DOHH2 (cell line): ENCODE results near the gene PLAAT1.

Source experiments
- EZH2phosphoT487 ChIP-seq: fragments of 200-600 bp; sonication (generic); IDR thresholded peaks from 2 replicates; pipeline ENCODE4 v1.6.1; 2017; ENCODE audit warnings: borderline replicate concordance, mild to moderate bottlenecking, antibody characterized with exemption, low read length, moderate library complexity, mixed read lengths
- TF ChIP-seq, protein P1 (sequence below): fragments of 200-600 bp; sonication (generic); IDR thresholded peaks from one replicate; pipeline ENCODE4 v1.5.1; 2014; ENCODE audit warnings: antibody characterized with exemption, mild to moderate bottlenecking, low read depth, low read length; ENCODE audit not compliant: poor library complexity, severe bottlenecking

DNA sequence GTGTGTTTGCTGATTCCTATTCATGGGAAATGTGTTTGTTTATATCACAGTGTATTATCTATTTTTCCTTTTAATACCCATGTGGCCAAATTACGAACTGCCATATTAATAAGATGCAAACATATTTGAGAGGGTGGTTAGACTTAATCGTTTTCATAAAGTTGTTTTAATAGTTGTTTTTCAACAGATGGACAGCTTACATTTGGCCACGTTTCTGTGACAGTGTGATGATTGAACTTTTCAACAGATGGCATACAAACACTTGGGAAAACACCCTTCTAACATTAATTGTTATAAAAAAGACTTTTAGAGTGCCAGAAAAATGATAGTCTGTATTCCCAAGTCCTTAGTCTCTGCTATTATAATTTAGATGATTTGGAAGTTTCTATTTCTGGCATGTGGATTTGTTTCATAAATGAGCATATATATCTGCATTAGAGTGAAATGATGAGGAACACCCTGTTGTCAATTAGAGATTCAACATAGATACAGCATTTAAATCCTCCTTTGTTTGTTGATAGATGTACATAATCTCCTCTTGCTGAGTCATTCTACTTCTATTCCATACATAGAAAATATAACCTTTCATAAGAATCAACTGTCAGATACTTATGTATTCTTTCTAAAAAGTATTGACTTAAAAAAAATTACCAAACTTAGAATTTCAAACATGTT lies 13.1 kb downstream of the PLAAT1 start:
- TF ChIP-seq, protein P1, sequence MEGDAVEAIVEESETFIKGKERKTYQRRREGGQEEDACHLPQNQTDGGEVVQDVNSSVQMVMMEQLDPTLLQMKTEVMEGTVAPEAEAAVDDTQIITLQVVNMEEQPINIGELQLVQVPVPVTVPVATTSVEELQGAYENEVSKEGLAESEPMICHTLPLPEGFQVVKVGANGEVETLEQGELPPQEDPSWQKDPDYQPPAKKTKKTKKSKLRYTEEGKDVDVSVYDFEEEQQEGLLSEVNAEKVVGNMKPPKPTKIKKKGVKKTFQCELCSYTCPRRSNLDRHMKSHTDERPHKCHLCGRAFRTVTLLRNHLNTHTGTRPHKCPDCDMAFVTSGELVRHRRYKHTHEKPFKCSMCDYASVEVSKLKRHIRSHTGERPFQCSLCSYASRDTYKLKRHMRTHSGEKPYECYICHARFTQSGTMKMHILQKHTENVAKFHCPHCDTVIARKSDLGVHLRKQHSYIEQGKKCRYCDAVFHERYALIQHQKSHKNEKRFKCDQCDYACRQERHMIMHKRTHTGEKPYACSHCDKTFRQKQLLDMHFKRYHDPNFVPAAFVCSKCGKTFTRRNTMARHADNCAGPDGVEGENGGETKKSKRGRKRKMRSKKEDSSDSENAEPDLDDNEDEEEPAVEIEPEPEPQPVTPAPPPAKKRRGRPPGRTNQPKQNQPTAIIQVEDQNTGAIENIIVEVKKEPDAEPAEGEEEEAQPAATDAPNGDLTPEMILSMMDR = no peak
- no peak for TF ChIP-seq EZH2phosphoT487
